PC-3 (cell line): ENCODE results near the gene UFC1.

Source experiments
- EZH2phosphoT487 ChIP-seq: fragments of 300-600 bp; sonication (generic); IDR thresholded peaks from 2 replicates; pipeline ENCODE4 v1.6.1; 2018; ENCODE audit warnings: mild to moderate bottlenecking, antibody characterized with exemption, low read length, borderline replicate concordance
- TF ChIP-seq, protein P1 (sequence below): fragments of 300-600 bp; sonication (generic); conservative IDR thresholded peaks from 2 replicates; pipeline ENCODE4 v1.5.1; 2017; ENCODE audit warnings: antibody characterized with exemption, low read depth, mild to moderate bottlenecking, low read length

DNA sequence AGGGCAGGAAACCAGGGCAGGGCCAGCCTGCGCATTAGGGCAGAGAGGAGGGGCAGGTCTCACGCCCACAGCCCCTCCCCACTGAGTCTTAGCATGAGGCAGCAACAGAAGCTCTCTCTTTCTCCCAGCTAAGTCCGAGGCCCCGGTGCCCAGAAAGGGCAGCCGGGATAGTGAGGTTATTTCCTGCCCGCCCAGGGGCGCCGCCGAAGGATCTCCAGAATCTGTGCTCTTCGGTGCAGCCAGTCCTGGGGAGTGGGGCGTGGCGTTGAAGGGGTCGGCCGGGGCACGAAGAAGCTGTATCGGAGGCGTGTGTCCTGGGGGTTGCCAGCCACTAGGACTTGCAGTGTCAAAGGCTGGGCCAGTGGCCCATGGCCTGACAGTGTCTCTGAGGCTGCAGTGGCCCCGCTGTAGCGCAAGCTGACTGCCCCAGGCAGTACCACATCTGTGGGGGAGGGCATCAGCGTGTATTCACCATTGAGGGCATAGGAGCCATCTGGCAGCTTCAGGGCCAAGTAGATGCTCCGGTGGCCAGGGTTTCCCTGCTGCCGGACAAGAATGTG is 37.3 kb downstream of the UFC1 start:
- TF ChIP-seq, protein P1, sequence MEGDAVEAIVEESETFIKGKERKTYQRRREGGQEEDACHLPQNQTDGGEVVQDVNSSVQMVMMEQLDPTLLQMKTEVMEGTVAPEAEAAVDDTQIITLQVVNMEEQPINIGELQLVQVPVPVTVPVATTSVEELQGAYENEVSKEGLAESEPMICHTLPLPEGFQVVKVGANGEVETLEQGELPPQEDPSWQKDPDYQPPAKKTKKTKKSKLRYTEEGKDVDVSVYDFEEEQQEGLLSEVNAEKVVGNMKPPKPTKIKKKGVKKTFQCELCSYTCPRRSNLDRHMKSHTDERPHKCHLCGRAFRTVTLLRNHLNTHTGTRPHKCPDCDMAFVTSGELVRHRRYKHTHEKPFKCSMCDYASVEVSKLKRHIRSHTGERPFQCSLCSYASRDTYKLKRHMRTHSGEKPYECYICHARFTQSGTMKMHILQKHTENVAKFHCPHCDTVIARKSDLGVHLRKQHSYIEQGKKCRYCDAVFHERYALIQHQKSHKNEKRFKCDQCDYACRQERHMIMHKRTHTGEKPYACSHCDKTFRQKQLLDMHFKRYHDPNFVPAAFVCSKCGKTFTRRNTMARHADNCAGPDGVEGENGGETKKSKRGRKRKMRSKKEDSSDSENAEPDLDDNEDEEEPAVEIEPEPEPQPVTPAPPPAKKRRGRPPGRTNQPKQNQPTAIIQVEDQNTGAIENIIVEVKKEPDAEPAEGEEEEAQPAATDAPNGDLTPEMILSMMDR = no peak
- TF ChIP-seq EZH2phosphoT487 = no peak
